COR-L47 (cell line): ENCODE data around the gene AKAP1.
A peak's percentile ranks its signal among the peaks of the same experiment; 100 is the strongest.

Experiments used
- DNase-seq: peaks from one replicate; lab custom pipeline; 2025; lab: John Stamatoyannopoulos, UW

The AKAP1 gene

DNA sequence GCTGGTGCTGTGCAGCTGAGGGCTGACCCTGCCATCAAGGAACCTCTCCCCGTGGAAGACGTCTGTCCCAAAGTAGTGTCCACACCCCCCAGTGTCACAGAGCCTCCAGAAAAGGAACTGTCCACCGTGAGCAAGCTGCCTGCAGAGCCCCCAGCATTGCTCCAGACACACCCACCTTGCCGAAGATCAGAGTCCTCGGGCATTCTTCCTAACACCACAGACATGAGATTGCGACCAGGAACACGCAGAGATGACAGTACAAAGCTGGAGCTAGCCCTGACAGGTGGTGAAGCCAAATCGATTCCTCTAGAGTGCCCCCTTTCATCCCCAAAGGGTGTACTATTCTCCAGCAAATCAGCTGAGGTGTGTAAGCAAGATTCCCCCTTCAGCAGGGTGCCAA is 20.5 kb downstream of the AKAP1 start:
- no peak for DNase-seq

DNA sequence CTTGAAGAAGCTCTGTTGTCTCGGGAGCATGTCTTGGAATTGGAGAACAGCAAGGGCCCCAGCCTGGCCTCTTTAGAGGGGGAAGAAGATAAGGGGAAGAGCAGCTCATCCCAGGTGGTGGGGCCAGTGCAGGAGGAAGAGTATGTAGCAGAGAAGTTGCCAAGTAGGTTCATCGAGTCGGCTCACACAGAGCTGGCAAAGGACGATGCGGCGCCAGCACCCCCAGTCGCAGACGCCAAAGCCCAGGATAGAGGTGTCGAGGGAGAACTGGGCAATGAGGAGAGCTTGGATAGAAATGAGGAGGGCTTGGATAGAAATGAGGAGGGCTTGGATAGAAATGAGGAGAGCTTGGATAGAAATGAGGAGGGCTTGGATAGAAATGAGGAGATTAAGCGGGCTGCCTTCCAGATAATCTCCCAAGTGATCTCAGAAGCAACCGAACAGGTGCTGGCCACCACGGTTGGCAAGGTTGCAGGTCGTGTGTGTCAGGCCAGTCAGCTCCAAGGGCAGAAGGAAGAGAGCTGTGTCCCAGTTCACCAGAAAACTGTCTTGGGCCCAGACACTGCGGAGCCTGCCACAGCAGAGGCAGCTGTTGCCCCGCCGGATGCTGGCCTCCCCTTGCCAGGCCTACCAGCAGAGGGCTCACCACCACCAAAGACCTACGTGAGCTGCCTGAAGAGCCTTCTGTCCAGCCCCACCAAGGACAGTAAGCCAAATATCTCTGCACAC is 21.2 kb downstream of the AKAP1 start:
- no peak for DNase-seq

DNA sequence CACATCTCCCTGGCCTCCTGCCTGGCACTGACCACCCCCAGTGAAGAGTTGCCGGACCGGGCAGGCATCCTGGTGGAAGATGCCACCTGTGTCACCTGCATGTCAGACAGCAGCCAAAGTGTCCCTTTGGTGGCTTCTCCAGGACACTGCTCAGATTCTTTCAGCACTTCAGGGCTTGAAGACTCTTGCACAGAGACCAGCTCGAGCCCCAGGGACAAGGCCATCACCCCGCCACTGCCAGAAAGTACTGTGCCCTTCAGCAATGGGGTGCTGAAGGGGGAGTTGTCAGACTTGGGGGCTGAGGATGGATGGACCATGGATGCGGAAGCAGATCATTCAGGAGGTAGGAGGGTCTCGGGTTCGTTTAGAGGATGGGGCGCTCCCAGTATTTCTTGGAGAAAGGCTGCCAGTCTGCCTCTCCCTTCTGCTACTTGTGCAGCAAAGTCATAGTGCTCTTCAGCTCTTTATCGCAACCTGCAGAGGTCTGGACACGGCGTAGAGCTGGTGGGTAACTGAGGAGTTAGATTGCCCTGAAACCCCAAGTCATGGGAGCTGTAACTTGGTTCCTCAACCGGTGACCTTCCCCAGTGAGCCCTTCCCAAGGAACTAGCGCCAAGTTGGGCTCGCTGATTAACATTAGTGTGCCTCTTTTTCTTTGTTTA is 21.9 kb downstream of the AKAP1 start:
- DNase-seq, result no peak

DNA sequence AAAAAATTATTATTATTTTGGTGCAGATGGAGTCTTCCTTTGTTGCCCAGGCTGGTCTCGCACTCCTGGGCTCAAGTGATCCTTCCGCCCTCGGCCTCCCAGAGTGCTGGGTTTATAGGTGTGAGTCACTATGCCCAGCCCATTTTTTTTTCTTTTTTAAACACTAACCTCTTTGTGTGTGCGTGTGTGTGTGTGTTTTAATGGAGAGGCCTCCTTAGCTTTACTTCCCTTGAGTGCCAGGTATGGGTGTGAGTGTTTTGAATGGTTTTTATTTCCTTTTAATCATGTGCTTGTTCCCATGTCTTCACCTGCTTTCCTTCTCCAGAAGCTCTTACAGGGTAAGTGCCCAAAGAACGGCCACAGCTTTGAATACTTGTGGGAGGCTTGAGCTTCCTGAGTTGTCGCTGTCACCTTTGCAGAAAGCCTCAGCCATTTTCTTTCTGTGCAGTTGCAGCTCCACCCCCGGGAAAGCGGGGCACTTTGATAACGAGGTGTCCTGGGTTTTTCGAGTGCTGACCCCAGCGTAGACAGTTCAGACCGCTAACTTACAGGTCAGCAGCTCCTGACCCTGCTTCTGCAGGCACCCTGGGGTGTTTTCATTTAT is 22.6 kb downstream of the AKAP1 start:
- DNase-seq, result no peak

DNA sequence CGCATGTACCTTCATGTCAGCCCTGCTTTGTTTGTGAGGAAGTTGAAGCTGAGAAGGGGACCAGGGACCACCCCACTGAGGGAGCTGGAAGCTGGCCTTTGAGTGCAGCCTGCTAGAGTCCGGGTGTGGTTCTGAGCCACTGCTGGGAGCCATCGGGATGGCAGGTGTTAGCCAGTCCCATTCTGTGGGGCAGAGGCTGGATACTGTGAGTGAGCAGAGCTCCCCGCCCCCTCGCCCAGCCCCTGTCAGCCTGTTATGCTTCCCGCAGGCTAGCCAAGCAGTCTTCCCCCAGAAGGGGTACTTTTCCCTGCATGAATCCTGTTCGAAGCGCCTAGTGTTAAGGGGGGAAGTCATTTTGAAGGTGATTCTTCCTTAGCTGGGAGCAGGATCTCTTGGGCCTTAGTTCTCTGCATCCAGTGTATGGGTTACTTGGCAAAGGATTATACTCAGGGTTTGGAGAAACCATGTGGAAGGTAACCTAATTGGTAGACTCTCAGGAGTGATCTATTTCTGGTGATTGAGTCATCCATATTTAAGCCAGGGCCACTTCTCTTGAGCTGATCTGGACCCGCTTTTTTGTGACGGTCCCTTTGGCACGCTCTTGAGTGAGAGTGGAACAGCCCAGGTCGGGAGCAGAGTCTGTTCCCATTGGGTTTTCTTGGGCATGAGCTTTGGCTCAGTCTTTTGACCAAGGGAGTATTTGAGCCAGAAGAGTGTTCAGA is 23.8 kb downstream of the AKAP1 start:
- no peak for DNase-seq

DNA sequence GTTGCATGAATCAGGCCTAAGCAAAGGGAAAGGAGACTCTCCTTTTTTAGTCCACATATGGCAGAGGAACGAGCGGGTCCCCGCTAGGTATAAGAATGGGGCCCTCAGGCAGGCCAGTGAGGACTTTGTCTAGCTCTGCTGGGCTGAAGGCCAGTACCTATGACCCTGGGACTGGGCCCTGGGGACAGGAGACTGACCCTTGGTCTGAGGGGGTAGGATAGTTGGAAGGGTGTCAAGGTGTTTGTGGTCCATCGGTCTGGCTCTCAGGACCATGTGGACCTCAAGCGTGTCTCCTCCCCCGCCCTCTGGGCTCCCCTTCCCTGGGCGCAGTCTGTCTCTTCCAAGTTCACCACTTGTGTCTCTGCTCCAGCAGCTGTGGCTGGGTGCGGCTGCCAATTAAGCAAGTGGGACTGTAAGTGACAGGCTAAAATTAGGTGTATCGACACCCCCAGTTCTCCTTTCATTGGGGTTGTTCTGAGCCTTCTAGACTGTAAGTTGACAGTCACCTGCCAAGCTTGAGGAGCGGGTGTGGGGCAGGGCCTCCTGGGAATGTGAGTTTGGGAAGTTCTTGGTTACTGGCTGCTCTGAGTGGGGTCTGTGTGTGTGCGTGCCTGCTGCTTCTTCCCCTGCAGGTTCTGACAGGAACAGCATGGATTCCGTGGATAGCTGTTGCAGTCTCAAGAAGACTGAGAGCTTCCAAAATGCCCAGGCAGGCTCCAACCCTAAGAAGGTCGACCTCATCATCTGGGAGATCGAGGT is 24.5 kb downstream of the AKAP1 start:
- no peak for DNase-seq

DNA sequence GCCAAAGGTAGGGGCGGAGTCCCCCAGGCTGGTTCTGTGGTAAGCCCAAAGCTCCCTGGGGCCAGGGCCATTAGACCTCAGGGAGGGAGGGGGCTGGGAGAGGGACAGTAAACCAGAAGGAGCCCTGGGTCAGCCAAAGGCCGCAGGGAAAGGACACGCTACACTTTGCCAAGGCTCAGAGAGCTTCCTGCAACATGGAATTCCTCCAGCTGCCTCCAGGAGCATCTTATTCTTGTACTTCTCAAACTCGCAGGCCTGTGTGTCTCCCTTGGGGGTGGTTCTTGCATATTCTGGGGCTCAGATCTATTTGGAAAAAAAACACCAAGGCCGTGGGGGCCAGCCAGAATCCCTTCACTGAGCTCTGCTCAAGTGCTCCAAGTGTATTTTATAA is 25.1 kb downstream of the AKAP1 start:
- no peak for DNase-seq

DNA sequence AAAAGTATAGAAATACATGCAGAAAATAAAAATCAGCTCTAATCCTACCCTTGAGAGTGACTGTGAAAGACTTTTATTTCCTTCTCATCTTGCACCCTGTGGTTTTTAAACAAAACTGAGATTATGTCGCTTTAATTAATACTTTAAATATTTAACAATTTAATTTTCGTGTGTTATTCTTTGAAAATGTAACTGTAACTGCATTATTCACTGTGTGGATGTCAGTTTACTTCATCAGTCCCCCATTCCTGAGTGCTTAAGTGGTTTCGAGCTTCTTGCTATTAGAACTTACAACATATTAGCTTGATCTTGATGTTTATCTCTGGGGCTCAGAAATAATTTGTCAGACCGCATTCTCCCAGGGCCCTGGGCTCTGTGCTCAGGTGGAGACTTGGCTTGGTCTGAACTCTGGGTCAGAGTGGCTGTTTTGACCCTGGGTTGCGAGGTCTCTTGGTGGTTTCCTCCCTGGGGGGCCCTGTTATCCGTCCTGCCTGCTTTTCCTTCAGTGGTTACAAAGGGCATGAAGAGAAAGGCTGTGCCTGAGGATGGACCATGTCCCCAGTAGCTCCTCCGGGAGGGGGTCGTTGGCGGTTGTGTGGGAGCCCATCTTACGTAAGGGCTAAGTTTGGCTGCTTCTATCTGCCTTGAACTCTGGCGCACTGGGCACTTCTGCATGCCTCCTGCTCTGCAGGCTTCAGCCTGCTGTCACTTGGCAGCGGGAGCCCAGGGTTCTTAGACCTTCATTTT is 25.7 kb downstream of the AKAP1 start:
- DNase-seq, result no peak

DNA sequence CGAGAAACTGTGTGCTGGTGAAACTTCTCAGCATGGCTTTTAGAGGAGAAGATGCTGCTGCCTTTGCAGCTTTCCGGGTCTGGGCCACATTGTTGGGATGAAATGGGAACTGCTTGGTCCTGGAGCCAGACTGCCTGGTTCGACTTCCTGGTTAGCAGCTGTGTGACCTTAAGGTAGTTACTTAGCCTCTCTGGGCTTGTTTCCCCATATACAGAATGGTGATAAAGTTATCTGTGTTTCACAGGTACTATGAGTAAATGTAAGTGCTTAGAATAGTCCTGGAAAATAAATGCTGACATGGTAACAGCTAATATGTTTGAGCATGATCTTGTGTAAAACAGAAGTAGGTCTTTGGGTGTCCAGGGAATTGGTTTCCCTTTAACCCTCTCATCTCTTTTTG is 26.3 kb downstream of the AKAP1 start:
- DNase-seq, result no peak

DNA sequence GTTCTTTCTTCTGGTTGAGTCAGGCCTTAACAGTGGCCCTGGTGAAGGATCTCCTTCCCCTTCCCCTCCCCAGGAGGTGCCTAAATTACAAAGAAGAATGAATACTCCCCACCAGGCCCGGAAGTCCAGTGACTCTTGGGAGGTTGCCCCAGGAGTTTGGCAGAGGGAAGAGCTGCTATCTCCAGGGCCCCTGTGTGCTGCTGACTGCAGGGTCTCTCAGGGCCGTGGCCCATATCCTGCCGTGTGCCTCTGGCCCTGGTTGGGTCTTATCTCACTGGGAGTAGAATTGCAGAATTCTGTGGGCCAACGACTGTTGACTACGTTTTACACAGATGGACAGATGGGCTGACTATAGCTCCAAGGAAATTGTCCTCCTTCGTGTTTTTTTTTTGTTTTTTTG is 28.0 kb downstream of the AKAP1 start:
- DNase-seq, result no peak

DNA sequence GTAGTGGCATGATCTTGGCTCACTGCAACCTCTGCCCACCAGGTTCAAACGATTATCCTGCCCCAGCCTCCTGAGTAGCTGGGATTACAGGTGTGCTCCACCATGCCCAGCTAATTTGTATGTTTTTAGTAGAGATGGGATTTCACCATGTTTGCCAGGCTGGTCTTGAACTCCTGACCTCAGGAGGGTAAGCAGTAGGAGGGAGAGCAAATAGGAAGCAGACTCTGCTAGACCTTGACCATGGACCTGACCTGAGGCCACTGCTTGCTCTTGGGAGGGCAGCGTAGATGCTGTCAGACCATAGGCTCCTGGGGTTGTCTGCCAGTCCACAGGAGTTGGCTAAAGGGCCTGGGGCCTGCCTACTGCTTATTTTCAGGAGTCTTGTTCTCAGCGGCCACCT is 28.6 kb downstream of the AKAP1 start:
- DNase-seq, result no peak

DNA sequence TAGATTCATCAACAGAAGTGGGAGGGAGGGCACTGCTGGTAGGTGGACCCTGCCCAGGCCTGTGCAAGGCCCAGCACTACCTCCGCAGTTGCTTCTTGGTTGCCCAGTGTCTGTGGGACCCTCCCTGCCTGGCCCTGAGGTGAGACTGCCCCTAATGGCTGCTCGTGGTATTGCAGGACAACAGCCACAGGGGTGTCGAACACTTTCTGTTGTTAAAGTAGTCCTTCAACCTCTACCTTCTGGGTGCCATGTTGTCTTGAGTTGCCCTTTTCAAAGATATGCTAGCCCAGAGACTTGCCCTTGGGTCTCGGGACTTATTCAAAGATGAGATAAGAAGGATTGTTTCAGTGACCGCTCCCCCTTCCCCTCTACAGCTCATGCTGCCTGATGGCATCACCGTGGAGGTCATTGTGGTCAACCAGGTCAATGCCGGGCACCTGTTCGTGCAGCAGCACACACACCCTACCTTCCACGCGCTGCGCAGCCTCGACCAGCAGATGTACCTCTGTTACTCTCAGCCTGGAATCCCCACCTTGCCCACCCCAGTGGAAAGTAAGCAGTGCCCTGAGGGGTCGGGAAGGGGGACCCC is 29.1 kb downstream of the AKAP1 start:
- no peak for DNase-seq

DNA sequence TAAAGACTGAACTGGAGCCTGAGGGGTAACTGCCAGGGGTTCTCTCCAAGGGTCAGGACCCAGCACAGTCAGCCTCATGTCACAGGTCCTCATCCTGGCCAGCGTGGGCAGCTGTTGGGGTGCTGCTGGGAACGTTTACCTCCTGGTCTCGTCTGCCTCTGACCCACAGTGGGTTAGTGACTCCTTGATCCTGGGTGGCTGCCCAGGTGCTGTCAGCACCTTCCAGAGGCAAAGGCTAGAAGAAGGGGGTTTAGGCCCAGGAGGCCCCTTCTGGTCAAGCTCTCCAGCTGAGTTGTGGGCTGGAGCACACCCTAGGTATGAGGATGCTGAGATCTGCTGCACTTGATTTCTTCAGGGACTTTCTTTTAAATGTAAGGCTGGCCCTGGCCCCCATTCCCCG is 30.3 kb downstream of the AKAP1 start:
- no peak for DNase-seq

DNA sequence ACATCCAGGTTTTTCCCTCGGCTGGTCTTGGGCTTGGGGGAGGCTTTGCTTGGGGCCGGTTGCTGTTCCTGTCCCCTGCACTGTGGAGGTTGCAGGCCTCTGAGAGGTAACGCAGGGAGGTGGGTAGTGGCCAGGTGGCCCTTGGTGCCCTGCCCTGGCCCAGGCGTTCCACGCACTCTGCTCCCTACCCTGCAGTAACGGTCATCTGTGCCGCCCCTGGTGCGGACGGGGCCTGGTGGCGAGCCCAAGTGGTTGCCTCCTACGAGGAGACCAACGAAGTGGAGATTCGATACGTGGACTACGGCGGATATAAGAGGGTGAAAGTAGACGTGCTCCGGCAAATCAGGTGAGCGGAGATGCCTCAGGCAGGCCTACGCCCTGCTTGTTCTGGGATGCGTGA is 30.9 kb downstream of the AKAP1 start:
- no peak for DNase-seq

DNA sequence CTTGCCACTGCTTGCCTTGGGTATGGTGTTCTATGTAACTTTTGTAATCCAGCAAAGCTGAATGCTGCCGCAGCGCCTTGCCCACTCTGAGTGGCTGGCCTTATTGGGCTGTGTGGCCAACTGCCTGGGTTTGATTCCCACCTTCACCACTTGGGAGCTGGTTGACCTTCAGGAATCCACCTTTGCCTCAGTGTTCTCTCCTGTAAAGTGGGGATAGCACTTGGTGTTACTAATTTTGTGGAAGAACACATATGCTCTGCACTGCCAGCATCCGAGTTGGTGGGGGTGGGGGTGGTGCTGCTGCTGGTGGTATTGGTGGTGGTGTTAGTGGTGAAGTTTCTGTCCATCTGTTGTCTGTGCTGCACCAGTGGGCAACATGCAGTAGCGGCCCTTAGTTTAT is 32.8 kb downstream of the AKAP1 start:
- no peak for DNase-seq

DNA sequence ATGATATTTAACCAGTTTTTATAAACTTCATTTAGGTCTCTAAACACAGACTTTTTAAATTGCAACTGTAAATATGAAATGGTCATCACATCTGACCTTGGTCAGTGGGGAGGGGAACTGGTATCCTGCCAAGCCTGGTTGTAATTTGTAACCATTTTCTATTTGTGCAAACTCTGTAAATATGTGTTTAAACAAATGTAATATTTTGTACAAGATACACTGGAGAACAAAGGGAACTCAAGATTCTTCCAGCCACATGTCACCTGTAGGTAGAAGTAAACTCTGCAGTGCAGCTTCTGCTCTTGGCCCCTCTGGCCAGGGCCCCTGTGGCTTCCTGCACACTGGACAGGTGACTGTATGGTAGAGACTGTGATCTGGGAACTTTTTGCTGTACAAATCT is 35.8 kb downstream of the AKAP1 start:
- no peak for DNase-seq

DNA sequence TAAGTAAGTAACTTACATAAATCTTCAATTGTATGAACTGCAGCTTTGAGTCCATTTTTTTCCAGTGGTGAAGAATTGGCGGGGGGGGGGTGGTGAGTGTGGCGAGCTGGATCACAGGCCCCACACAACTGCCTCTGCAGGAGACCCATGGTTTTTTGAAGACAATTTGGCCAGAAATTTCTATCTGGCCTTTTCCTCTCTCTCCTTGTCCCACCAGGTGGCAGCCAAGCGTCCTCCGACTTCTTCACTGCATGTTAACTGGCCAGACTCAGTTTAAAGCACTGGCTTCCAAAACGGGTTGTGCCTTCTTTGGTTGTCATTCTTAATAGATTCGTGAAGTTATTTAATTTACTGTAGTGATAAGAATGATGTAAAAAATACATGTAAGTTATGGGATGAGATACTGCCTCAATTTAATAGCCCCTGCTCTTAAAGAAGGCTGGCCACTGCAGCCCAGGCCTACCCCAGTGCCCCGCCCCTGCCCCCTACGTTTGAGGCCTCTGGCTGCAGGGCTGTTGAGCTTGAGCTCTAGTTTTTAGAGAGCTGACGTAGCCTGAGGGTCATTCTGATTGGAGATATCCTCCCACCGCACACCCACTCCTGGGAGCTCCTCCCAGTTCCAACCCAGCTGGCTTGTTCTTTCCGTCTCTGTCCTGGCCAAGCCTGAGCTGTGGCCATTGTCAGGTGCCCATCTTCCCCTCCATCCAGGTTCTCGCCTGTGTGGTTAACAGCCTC is 36.4 kb downstream of the AKAP1 start:
- peak; percentile 49 for DNase-seq

DNA sequence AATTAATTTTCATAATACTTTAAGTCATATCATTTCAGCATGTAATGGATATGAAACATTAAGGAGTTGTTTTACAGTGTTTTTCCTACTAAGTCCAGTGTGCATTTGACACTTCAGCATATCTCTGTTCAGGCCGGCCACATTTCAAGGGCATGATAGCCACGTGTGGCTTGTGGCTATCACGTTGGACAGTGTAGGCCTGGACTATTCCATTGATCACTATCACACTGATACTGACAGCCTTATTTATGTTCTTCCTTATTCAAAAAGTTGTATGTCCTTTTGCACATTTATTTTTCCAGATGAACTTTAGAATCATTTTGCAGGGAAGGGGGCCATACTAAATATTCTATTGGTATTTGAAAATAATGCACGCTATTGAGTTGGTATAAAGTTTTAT is 39.0 kb downstream of the AKAP1 start:
- no peak for DNase-seq

DNA sequence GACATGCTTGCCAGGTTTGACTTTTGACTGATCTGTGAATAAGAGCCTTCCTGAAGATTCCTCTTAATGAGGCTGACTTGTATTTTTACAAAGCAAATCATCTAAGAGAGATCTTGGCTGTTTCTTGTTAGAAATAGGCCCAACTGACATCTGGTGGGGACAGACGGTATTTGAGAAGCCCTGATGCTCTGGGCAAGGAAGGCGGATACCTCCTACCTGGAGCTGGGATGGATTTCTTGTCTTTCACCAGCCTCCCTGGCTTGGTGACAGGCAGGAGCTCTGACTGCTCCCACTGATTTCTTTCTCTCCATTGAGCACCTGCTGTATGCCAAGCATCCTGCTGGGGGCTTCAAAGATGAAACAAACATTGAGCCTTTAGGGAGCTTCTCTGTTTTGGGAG is 40.4 kb downstream of the AKAP1 start:
- DNase-seq, result no peak

DNA sequence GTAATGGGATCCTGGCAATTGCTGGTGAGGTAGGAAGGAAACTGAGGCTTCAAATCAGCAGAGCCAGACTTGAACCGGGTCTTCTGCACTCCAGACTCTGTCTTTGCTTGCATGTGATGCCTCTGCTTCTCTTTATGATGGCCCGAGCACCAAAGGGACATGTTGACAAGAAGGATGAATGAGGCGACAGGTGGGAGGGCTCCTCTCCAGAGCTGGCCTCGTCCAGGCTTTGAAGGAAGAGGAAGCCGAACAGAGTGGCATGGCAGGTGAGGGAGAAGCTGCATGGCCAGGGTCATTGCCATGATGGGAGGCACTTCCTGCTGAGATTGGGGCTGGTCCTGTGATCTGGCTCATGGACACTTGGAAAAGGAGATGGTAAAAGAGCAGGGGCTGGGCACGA is 40.8 kb downstream of the AKAP1 start:
- no peak for DNase-seq
